Nephron (organoid): Measurements from ENCODE around the gene ANKRD63.
A peak's percentile ranks its signal among the peaks of the same experiment; 100 is the strongest.

Experiments
- H3K27ac Mint-ChIP-seq, 3 experiments: 2 replicates each; pipeline ENCODE4 v1.8.0; 2020; ENCODE audit warnings: mixed read lengths in 3 of 3, mild to moderate bottlenecking in 2 of 3, moderate library complexity in 1 of 3
- H3K27me3 Mint-ChIP-seq: 2 replicates; pipeline ENCODE4 v1.8.0; 2021; ENCODE audit warnings: low read depth, mild to moderate bottlenecking, moderate library complexity, mixed read lengths
- H3K36me3 Mint-ChIP-seq: 2 replicates; pipeline ENCODE4 v1.8.0; 2020; ENCODE audit warnings: low read depth, mixed read lengths
- H3K4me1 Mint-ChIP-seq: 2 replicates; pipeline ENCODE4 v1.8.0; 2020; ENCODE audit warnings: mixed read lengths
- H3K4me3 Mint-ChIP-seq, 3 experiments: 2 replicates each; pipeline ENCODE4 v1.8.0; 2020; ENCODE audit warnings: mild to moderate bottlenecking in 3 of 3, mixed read lengths in 3 of 3, moderate library complexity in 2 of 3
- H3K9me3 Mint-ChIP-seq: 2 replicates; pipeline ENCODE4 v1.8.0; 2020; ENCODE audit warnings: mixed read lengths
- CTCF ChIP-seq, 3 experiments: fragments of 200-600 bp; sonication (generic); IDR thresholded peaks; one replicate each; pipeline ENCODE4 v1.5.0; 2021; ENCODE audit warnings: antibody characterized with exemption in 3 of 3; ENCODE audit not compliant: unreplicated experiment in 3 of 3

Gene ANKRD63

GRCh38 chr15:40292246-40292645 lies 9.4 kb upstream of the ANKRD63 start:
- Mint-ChIP-seq H3K4me3 (no peak overlapping the region), H3K27me3 (peaks cover 72% of the 10 kb centered on the region), H3K36me3 (no peaks in the 10 kb centered on the region), H3K27ac (no peak overlapping the region), H3K9me3 (no peaks in the 10 kb centered on the region), H3K4me1 (peaks cover 18% of the 10 kb centered on the region)
- TF ChIP-seq CTCF (IDR thresholded peaks at IDR 0.05; ENCODE audit: unreplicated experiment in 3 of 3): no peak

GRCh38 chr15:40290918-40291574 lies 8.2 kb upstream of the ANKRD63 start:
- no peak overlapping the region for H3K27ac Mint-ChIP-seq
- no peaks in the 10 kb centered on the region for H3K9me3 Mint-ChIP-seq
- H3K4me3 Mint-ChIP-seq: peak overlapping the region in 2 of 3 experiments; percentile 44 to 68
- peaks cover 18% of the 10 kb centered on the region for H3K4me1 Mint-ChIP-seq
- H3K27me3 Mint-ChIP-seq: peaks cover 70% of the 10 kb centered on the region
- TF ChIP-seq CTCF (IDR thresholded peaks at IDR 0.05; ENCODE audit: unreplicated experiment in 3 of 3): no peak
- no peaks in the 10 kb centered on the region for H3K36me3 Mint-ChIP-seq

GRCh38 chr15:40290545-40290917 lies 7.7 kb upstream of the ANKRD63 start:
- no peak for TF ChIP-seq CTCF (IDR thresholded peaks at IDR 0.05; ENCODE audit: unreplicated experiment in 3 of 3)
- H3K27me3 Mint-ChIP-seq: peaks cover 72% of the 10 kb centered on the region
- peaks cover 22% of the 10 kb centered on the region for H3K4me1 Mint-ChIP-seq
- H3K9me3 Mint-ChIP-seq: no peaks in the 10 kb centered on the region
- no peaks in the 10 kb centered on the region for H3K36me3 Mint-ChIP-seq
- no peak overlapping the region for H3K27ac Mint-ChIP-seq
- H3K4me3 Mint-ChIP-seq: peak overlapping the region; percentile 55 to 71 (median 58)

- H3K27ac Mint-ChIP-seq: no peak overlapping the region
- H3K36me3 Mint-ChIP-seq: no peaks in the 10 kb centered on the region
- no peak for TF ChIP-seq CTCF (IDR thresholded peaks at IDR 0.05; ENCODE audit: unreplicated experiment in 3 of 3)
- H3K4me3 Mint-ChIP-seq: peak overlapping the region in 2 of 3 experiments; percentile 44 to 59
- peaks cover 29% of the 10 kb centered on the region for H3K4me1 Mint-ChIP-seq
- peaks cover 77% of the 10 kb centered on the region for H3K27me3 Mint-ChIP-seq
- no peaks in the 10 kb centered on the region for H3K9me3 Mint-ChIP-seq
Observed at GRCh38 chr15:40289140-40289775, 6.4 kb upstream of the ANKRD63 start.

- Mint-ChIP-seq H3K36me3 (no peaks in the 10 kb centered on the region), H3K9me3 (no peaks in the 10 kb centered on the region), H3K27me3 (peaks cover 81% of the 10 kb centered on the region), H3K4me1 (peaks cover 35% of the 10 kb centered on the region), H3K27ac (no peak overlapping the region), H3K4me3 (no peak overlapping the region)
- no peak for TF ChIP-seq CTCF (IDR thresholded peaks at IDR 0.05; ENCODE audit: unreplicated experiment in 3 of 3)
Observed at GRCh38 chr15:40287968-40288367, 5.1 kb upstream of the ANKRD63 start.

GRCh38 chr15:40287505-40287904 lies 4.6 kb upstream of the ANKRD63 start:
- Mint-ChIP-seq H3K4me1 (peaks cover 35% of the 10 kb centered on the region), H3K36me3 (no peaks in the 10 kb centered on the region), H3K9me3 (no peaks in the 10 kb centered on the region), H3K27ac (no peak overlapping the region), H3K27me3 (peaks cover 81% of the 10 kb centered on the region), H3K4me3 (no peak overlapping the region)
- TF ChIP-seq CTCF (IDR thresholded peaks at IDR 0.05; ENCODE audit: unreplicated experiment in 3 of 3): no peak
